Activated CD4-positive, CD25-positive, alpha-beta regulatory T cell treated with anti-CD3 and anti-CD28 coated beads, Interleukin-2, amount 50 U/mL, for 24 hours (primary cell): ENCODE data around the gene TERT.

Source experiments
- ATAC-seq, 2 donors: fragments of 150-1000 bp; cut with Tn5 transposase; one replicate each; pipeline ENCODE4 v1.10.0; 2021; ENCODE audit warnings: mild to moderate bottlenecking in 1 of 2, moderate library complexity in 1 of 2

The TERT gene

DNA sequence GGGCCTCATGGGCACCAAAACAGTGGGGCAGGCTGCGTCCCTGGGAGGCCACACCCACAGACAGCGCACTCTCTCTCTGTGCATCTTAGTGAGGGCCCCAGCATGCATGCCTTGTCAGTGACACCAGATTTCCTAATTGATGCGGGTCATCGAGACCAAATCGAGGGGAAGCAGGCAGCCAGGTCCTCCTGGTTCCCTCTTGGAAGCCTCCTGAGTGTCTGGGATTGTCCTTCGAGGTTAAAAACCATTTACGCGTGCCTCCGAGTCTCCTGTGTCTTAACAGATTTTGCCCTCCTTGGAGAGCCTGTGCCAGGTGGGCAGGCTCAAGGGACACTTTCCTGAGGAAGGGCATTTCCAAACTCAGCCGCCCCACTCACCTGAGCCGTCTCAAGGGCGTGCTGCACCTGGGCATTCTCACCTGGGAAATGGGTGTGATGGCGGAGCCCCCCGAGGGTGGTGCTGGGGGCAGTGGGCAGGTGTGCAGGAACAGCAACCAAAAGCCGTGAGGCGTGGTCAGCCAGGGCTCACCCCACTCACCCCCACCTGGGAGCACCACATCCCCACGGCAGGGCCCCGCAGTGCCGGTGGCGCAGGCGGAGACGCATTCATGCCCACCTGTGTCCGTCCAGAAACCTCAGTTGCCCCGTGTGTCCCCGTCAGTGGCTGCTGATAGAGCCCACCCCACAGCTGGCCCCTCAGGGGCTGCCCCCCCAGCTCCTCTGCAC is 90.7 kb downstream of the TERT start:
- no peak for ATAC-seq

DNA sequence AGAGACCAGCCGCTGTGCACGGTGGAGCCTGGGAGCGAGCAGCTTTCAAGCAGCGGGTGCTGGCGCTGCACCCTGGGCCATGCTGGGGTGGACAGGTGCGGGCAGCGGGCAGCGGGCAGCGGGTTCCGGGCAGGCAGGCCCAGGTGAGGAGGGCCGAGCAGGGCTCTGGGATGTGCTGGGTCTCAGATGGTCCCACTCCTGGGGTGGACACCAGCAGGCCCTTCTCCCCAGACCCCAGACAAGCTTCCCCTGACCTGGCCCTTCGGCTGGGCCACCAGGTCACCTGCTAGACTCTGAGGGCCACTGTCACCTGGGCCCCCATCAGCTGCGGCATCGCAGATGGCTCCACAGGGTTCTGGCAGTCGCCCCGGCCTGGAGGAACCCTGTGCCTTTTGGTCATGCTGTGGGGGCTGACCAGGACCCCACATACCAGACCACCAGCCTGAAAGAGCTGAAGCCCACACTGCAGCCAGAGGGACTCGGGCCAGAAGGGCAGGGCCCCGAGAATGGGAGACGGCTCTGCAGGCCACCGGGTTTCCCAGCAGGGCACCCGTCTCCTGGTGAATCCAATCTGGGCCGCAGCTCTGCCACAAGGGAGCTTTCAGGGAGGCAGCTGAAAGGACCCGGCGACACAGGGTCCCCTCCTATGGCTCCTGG is 91.4 kb downstream of the TERT start:
- ATAC-seq: no peak
